H1 (cell line): ENCODE data around the gene RBMS1. TPM values are rescaled to one million over a fixed set of nuclear protein-coding genes. Genes with fewer than 3 reads are reported as not detected.

Experiments
- CTCF ChIA-PET: fragments of 300-600 bp; sonication (Branson Sonifier 250); formaldehyde crosslinking; loops from one replicate; lab custom pipeline; 2021; ENCODE audit not compliant: partially characterized antibody; lab: Charles Lee
- POLR2A ChIA-PET: fragments of 300-600 bp; sonication (Branson Sonifier 250); formaldehyde crosslinking; loops from one replicate; lab custom pipeline; 2021; ENCODE audit warnings: inconsistent platforms; ENCODE audit not compliant: partially characterized antibody; lab: Charles Lee
- DNase-seq, 2 experiments: peaks; one replicate each; pipeline versions ENCODE4 v3.0.0 to v3.0.0-alpha.2; 2010 to 2022; ENCODE audit warnings: low spot score in 2 of 2, low read depth in 1 of 2, mixed read lengths in 1 of 2
- FAIRE-seq: peaks from 2 replicates; lab custom pipeline; 2011; peaks lifted over from hg19 to GRCh38; lab: Jason Lieb, UNC
- H2AFZ ChIP-seq: 2 replicates; pipeline ENCODE4 v1.8.1; 2012; ENCODE audit warnings: low read length, inconsistent platforms
- H2AK5ac ChIP-seq: 2 replicates; pipeline ENCODE4 v1.6.1; 2013; ENCODE audit warnings: low read depth, low read length
- H2BK120ac ChIP-seq: replicated peaks from 2 replicates; pipeline ENCODE3; 2013; ENCODE audit warnings: low read depth, low read length, inconsistent platforms
- H2BK12ac ChIP-seq: 2 replicates; pipeline ENCODE4 v1.6.1; 2013; ENCODE audit warnings: low read depth, low read length
- H2BK15ac ChIP-seq: 2 replicates; pipeline ENCODE4 v1.6.1; 2013; ENCODE audit warnings: low read length
- H2BK20ac ChIP-seq: 2 replicates; pipeline ENCODE4 v1.6.1; 2013; ENCODE audit warnings: low read length
- H2BK5ac ChIP-seq: 2 replicates; pipeline ENCODE4 v1.6.1; 2013; ENCODE audit warnings: low read depth, low read length
- H3K14ac ChIP-seq: 2 replicates; pipeline ENCODE4 v1.6.1; 2013; ENCODE audit warnings: inconsistent platforms; ENCODE audit not compliant: insufficient read length
- H3K18ac ChIP-seq: 2 replicates; pipeline ENCODE4 v1.6.1; 2013; ENCODE audit warnings: low read length; ENCODE audit errors: extremely low read depth
- H3K23ac ChIP-seq: 2 replicates; pipeline ENCODE4 v1.6.1; 2013; ENCODE audit warnings: inconsistent platforms; ENCODE audit not compliant: insufficient read length
- H3K23me2 ChIP-seq: 2 replicates; pipeline ENCODE4 v1.6.1; 2013; ENCODE audit warnings: low read depth, low read length
- H3K27ac ChIP-seq: 2 replicates; pipeline ENCODE4 v1.6.1; 2011; ENCODE audit warnings: low read depth, low read length, inconsistent platforms
- H3K27me3 ChIP-seq, 4 experiments: replicated peaks in 1 of 4; 1 replicate in 1 of 4; 2 replicates in 3 of 4; pipeline versions ENCODE4 v1.6.1 to v1.8.1; 2011 to 2013; ENCODE audit warnings: low read length in 3 of 4, mild to moderate bottlenecking in 3 of 4, inconsistent platforms in 2 of 4, mixed read lengths in 2 of 4, moderate library complexity in 1 of 4; ENCODE audit not compliant: control insufficient read depth in 3 of 4, insufficient read depth in 3 of 4; ENCODE audit errors: extremely low read depth in 1 of 4
- H3K36me3 ChIP-seq, 4 experiments: 2 replicates each; pipeline versions ENCODE4 v1.6.1 to v1.8.1; 2011 to 2013; ENCODE audit warnings: mild to moderate bottlenecking in 4 of 4, low read length in 3 of 4, moderate library complexity in 2 of 4, control low read depth in 1 of 4, inconsistent platforms in 1 of 4; ENCODE audit not compliant: insufficient read depth in 4 of 4, control insufficient read depth in 2 of 4
- H3K4ac ChIP-seq: replicated peaks from 2 replicates; pipeline ENCODE3; 2013; ENCODE audit warnings: low read length, low read depth, mixed read lengths, inconsistent platforms; ENCODE audit not compliant: insufficient read length
- H3K4me1 ChIP-seq, 4 experiments: replicated peaks in 1 of 4; 1 replicate in 1 of 4; 2 replicates in 3 of 4; pipeline versions ENCODE4 v1.6.1 to v1.8.1; 2011 to 2013; ENCODE audit warnings: low read length in 3 of 4, inconsistent platforms in 2 of 4, mixed read lengths in 1 of 4; ENCODE audit not compliant: insufficient read depth in 4 of 4, control insufficient read depth in 3 of 4
- H3K4me2 ChIP-seq, 2 experiments: 2 replicates each; pipeline versions ENCODE4 v1.6.1 to v1.8.1; 2011 to 2013; ENCODE audit warnings: low read depth in 2 of 2, low read length in 2 of 2, control low read depth in 1 of 2, inconsistent platforms in 1 of 2, mild to moderate bottlenecking in 1 of 2; ENCODE audit not compliant: insufficient read depth in 1 of 2
- H3K4me3 ChIP-seq, 4 experiments: fragments of 200-600, 300-600 bp in 1 of 4; sonication (generic), shearing (Covaris generic), sonication (Bioruptor Twin) in 1 of 4; 2 replicates each; pipeline versions ENCODE4 v1.5.1 to v1.8.1; 2011 to 2016; ENCODE audit warnings: low read length in 4 of 4, low read depth in 3 of 4, control low read depth in 2 of 4, inconsistent platforms in 2 of 4, mild to moderate bottlenecking in 2 of 4, mixed read lengths in 1 of 4, moderate library complexity in 1 of 4; ENCODE audit not compliant: insufficient read depth in 2 of 4; ENCODE audit errors: extremely low read depth in 1 of 4
- H3K56ac ChIP-seq: replicated peaks from 2 replicates; pipeline ENCODE3; 2013; ENCODE audit warnings: low read depth, mild to moderate bottlenecking, mixed read lengths, low read length, inconsistent platforms; ENCODE audit not compliant: insufficient read length
- H3K79me1 ChIP-seq: 2 replicates; pipeline ENCODE4 v1.6.1; 2013; ENCODE audit warnings: low read depth, low read length, control low read depth
- H3K79me2 ChIP-seq, 2 experiments: 2 replicates each; pipeline versions ENCODE4 v1.6.1 to v1.8.1; 2012 to 2013; ENCODE audit warnings: low read length in 2 of 2, mild to moderate bottlenecking in 2 of 2, inconsistent platforms in 1 of 2; ENCODE audit not compliant: insufficient read depth in 2 of 2, control insufficient read depth in 1 of 2
- H3K9ac ChIP-seq, 4 experiments: replicated peaks in 1 of 4; 1 replicate in 1 of 4; 2 replicates in 3 of 4; pipeline versions ENCODE4 v1.6.1 to v1.8.1; 2011 to 2013; ENCODE audit warnings: low read depth in 3 of 4, low read length in 3 of 4, control low read depth in 2 of 4, mild to moderate bottlenecking in 2 of 4, moderate library complexity in 2 of 4, inconsistent platforms in 1 of 4; ENCODE audit errors: extremely low read depth in 1 of 4
- H3K9me3 ChIP-seq, 2 experiments: 2 replicates each; pipeline versions ENCODE4 v1.6.1 to v1.8.1; 2012 to 2013; ENCODE audit warnings: mild to moderate bottlenecking in 2 of 2, moderate library complexity in 2 of 2, control low read depth in 1 of 2, inconsistent platforms in 1 of 2, low read depth in 1 of 2, low read length in 1 of 2, mixed read lengths in 1 of 2; ENCODE audit not compliant: insufficient read depth in 2 of 2
- H4K20me1 ChIP-seq, 2 experiments: replicated peaks in 1 of 2; 2 replicates each; pipeline versions ENCODE3 to v1.8.1; 2011 to 2013; ENCODE audit warnings: inconsistent platforms in 2 of 2, low read length in 2 of 2, mild to moderate bottlenecking in 1 of 2; ENCODE audit not compliant: insufficient read depth in 2 of 2, control insufficient read depth in 1 of 2
- H4K5ac ChIP-seq: 2 replicates; pipeline ENCODE4 v1.6.1; 2013; ENCODE audit warnings: low read length, low read depth, mixed read lengths, inconsistent platforms; ENCODE audit not compliant: insufficient read length
- H4K8ac ChIP-seq: 2 replicates; pipeline ENCODE4 v1.8.0; 2013; ENCODE audit warnings: mild to moderate bottlenecking, moderate library complexity, low read length, inconsistent platforms; ENCODE audit not compliant: insufficient read depth; ENCODE audit errors: extremely low read depth
- H4K91ac ChIP-seq: replicated peaks from 2 replicates; pipeline ENCODE3; 2013; ENCODE audit warnings: low read length, mixed read lengths, inconsistent platforms; ENCODE audit not compliant: insufficient read length
- ZNF274 ChIP-seq: IDR thresholded peaks from 2 replicates; pipeline ENCODE4 v1.7.0; 2012; ENCODE audit warnings: low read length, borderline replicate concordance; ENCODE audit errors: extremely low read depth
- WGBS, 2 experiments: shearing (Covaris generic) in 1 of 2; methylation state at CpG; one replicate each; pipeline versions ENCODE4 v1.1.6 to v1.1.7; 2013 to 2015; ENCODE audit warnings: low lambda C conversion rate in 2 of 2, mixed read lengths in 2 of 2, inconsistent platforms in 1 of 2, low coverage in 1 of 2, missing lambda C conversion rate in 1 of 2; ENCODE audit not compliant: insufficient replicate concordance in 2 of 2, insufficient coverage in 1 of 2, insufficient read length in 1 of 2; ENCODE audit errors: extremely low coverage in 1 of 2, missing lambda C conversion rate in 1 of 2; 5-methylcytosine and 5-hydroxymethylcytosine counted together
- polyA plus RNA-seq, 7 experiments: library from polyadenylated mRNA; depleted of rRNA in 3 of 7; stranded (reverse) in 5 of 7; unstranded in 2 of 7; fragments of >200 nt in 5 of 7; fragments of 200-250 nt in 2 of 7; gene quantifications; 1 replicate in 5 of 7; 2 replicates in 1 of 7; 4 replicates in 1 of 7; pipeline versions ENCODE4 v1.2.1 to v1.2.3, GENCODE V29; 2011 to 2013; ENCODE audit warnings: missing spikeins in 2 of 7, mixed read lengths in 2 of 7
- total RNA-seq: library from RNA; stranded (reverse); fragmentation: NEBNext Ultra II Directional; extraction: Animal tissue kit (Norgen Biotek cat#: 25700); gene quantifications from 2 replicates; pipeline ENCODE4 v1.2.1, GENCODE V29; 2021
- TF ChIP-seq, protein P1 (sequence below): IDR thresholded peaks from 2 replicates; pipeline ENCODE4 v1.6.1; 2011; ENCODE audit warnings: low read length, improper control_type of control experiment
- TF ChIP-seq, protein P2 (sequence below): IDR thresholded peaks from 2 replicates; pipeline ENCODE4 v1.6.1; 2012; ENCODE audit warnings: inconsistent platforms

The RBMS1 gene
- total and polyA plus RNA-seq, 2 of the 8 experiments (the other 6 are each of a cell fraction or from before 2014, with no cell fraction given) = 53.7 to 60.0 TPM

DNA sequence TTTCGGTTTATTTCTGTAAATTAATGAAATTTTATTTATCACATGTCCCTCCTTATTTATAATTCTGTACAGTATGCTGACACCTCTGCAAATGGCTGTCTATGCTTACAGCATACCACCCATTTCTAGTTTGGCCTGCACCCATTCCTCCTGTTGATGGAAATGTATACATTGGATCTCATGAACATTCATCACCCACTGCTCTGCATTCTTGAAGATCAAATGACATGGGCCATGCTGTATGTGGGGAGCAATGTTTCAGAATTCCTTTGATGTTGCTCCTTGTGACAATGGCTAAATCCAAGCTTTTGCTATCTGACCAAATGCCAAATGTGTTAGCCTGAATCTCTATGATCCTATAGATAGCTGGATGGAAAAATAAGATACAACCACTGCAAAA, 238.2 kb downstream of the RBMS1 start:
- no peak overlapping the region for H2BK15ac ChIP-seq
- no peak overlapping the region for H4K8ac ChIP-seq
- no peak overlapping the region for H2BK120ac ChIP-seq
- no peak overlapping the region for H3K4me3 ChIP-seq
- DNase-seq (no peak), FAIRE-seq (no peak)
- H3K79me2 ChIP-seq = no peaks in the 10 kb centered on the region
- no peak overlapping the region for H3K27ac ChIP-seq
- no peaks in the 10 kb centered on the region for H3K27me3 ChIP-seq
- H3K23me2 ChIP-seq = no peaks in the 10 kb centered on the region
- no peak overlapping the region for H3K14ac ChIP-seq
- no peaks in the 10 kb centered on the region for H3K79me1 ChIP-seq
- H2BK20ac ChIP-seq = no peak overlapping the region
- no peaks in the 10 kb centered on the region for H3K4me1 ChIP-seq
- no peak overlapping the region for H3K4me2 ChIP-seq
- H3K23ac ChIP-seq = no peak overlapping the region
- no peak overlapping the region for H3K56ac ChIP-seq
- no peak overlapping the region for H2BK5ac ChIP-seq
- no peak overlapping the region for H4K91ac ChIP-seq
- H3K4ac ChIP-seq = no peak overlapping the region
- ChIA-PET POLR2A (interaction anchor here (2.4 kb wide), 1 partner anchor 15 kb away, joined by 7 read pairs; no protein-coding TSS in a partner anchor), CTCF (interaction anchor here (1.0 to 5.3 kb wide), 6 partner anchors 11 to 723 kb away, joined by 3 to 31 read pairs (median 4); no protein-coding TSS in a partner anchor)
- no peak overlapping the region for H4K5ac ChIP-seq
- H3K9ac ChIP-seq = no peak overlapping the region
- TF ChIP-seq, protein P1, sequence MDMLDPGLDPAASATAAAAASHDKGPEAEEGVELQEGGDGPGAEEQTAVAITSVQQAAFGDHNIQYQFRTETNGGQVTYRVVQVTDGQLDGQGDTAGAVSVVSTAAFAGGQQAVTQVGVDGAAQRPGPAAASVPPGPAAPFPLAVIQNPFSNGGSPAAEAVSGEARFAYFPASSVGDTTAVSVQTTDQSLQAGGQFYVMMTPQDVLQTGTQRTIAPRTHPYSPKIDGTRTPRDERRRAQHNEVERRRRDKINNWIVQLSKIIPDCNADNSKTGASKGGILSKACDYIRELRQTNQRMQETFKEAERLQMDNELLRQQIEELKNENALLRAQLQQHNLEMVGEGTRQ = no peak
- no peak for TF ChIP-seq ZNF274
- TF ChIP-seq, protein P2, sequence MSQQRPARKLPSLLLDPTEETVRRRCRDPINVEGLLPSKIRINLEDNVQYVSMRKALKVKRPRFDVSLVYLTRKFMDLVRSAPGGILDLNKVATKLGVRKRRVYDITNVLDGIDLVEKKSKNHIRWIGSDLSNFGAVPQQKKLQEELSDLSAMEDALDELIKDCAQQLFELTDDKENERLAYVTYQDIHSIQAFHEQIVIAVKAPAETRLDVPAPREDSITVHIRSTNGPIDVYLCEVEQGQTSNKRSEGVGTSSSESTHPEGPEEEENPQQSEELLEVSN = no peak
- no peaks in the 10 kb centered on the region for H4K20me1 ChIP-seq
- H3K36me3 ChIP-seq = no peaks in the 10 kb centered on the region
- no peak overlapping the region for H2AK5ac ChIP-seq
- no peak overlapping the region for H2AFZ ChIP-seq
- WGBS, 2 experiments = 68% methylated on average over 1 of the region's 1 CpG; no CpG with 5 or more reads in 1 of the 2 experiments
- no peak overlapping the region for H2BK12ac ChIP-seq
- H3K9me3 ChIP-seq = no peaks in the 10 kb centered on the region
- no peak overlapping the region for H3K18ac ChIP-seq
